GM23338 (cell line): Measurements from ENCODE around the gene SLC45A1. TPM values are rescaled to one million over a fixed set of nuclear protein-coding genes. Genes with fewer than 3 reads are reported as not detected.

Experiments used
- ATAC-seq: fragments of 200-7000 bp; cut with Tn5 transposase; 3 replicates; pipeline ENCODE4 v1.9.1; 2020
- DNase-seq: peaks from one replicate; pipeline ENCODE4 v3.0.0-alpha.2; 2015; ENCODE audit warnings: low spot score
- H2AFZ ChIP-seq: fragments of 200-600 bp; sonication (generic); 2 replicates; pipeline ENCODE4 v1.8.0; 2016; ENCODE audit warnings: antibody characterized with exemption, mild to moderate bottlenecking, moderate library complexity
- H3F3A ChIP-seq: fragments of 200-600 bp; sonication (generic); replicated peaks from 2 replicates; pipeline ENCODE4 v1.8.0; 2017; ENCODE audit warnings: antibody characterized with exemption, mixed run types, low read depth
- H3K27ac ChIP-seq: fragments of 200-600 bp; sonication (generic); 2 replicates; pipeline ENCODE4 v1.6.1; 2016; ENCODE audit warnings: low read depth
- H3K27me3 ChIP-seq: fragments of 200-600 bp; sonication (generic); 2 replicates; pipeline ENCODE4 v1.8.0; 2016; ENCODE audit warnings: mild to moderate bottlenecking, mixed run types, moderate library complexity; ENCODE audit not compliant: insufficient read depth
- H3K36me3 ChIP-seq: fragments of 200-600 bp; sonication (generic); 2 replicates; pipeline ENCODE4 v1.8.0; 2016; ENCODE audit warnings: mild to moderate bottlenecking; ENCODE audit not compliant: insufficient read depth
- H3K4me1 ChIP-seq: fragments of 200-600 bp; sonication (generic); 2 replicates; pipeline ENCODE4 v1.8.0; 2016; ENCODE audit warnings: mild to moderate bottlenecking, moderate library complexity; ENCODE audit not compliant: insufficient read depth
- H3K4me2 ChIP-seq: fragments of 200-600 bp; sonication (generic); 2 replicates; pipeline ENCODE4 v1.7.1; 2017; ENCODE audit warnings: mixed run types
- H3K4me3 ChIP-seq: fragments of 200-600 bp; sonication (generic); 2 replicates; pipeline ENCODE4 v1.6.1; 2016; ENCODE audit warnings: mixed run types
- H3K79me2 ChIP-seq: fragments of 200-600 bp; sonication (generic); replicated peaks from 2 replicates; pipeline ENCODE4 v1.8.0; 2017; ENCODE audit warnings: mild to moderate bottlenecking; ENCODE audit not compliant: insufficient read depth
- H3K9me2 ChIP-seq: fragments of 200-600 bp; sonication (generic); 2 replicates; pipeline ENCODE4 v1.8.0; 2017; ENCODE audit not compliant: insufficient read depth
- H4K20me1 ChIP-seq: fragments of 200-600 bp; sonication (generic); replicated peaks from 2 replicates; pipeline ENCODE4 v1.8.0; 2017; ENCODE audit warnings: mild to moderate bottlenecking; ENCODE audit not compliant: insufficient read depth
- H3K27ac Mint-ChIP-seq: 2 replicates; pipeline ENCODE4 v1.8.0; 2020; ENCODE audit warnings: inconsistent platforms, mild to moderate bottlenecking, moderate library complexity, mixed read lengths
- H3K27me3 Mint-ChIP-seq: 3 replicates; pipeline ENCODE4 v1.8.0; 2022; ENCODE audit warnings: low read depth, mild to moderate bottlenecking, moderate library complexity, mixed read lengths, inconsistent platforms; ENCODE audit not compliant: insufficient read depth, poor library complexity
- H3K36me3 Mint-ChIP-seq: 3 replicates; pipeline ENCODE4 v1.8.0; 2021; ENCODE audit warnings: low read depth, mild to moderate bottlenecking, inconsistent platforms, moderate library complexity, mixed read lengths
- H3K4me1 Mint-ChIP-seq: 3 replicates; pipeline ENCODE4 v1.8.0; 2020; ENCODE audit warnings: mild to moderate bottlenecking, inconsistent platforms, mixed read lengths
- H3K4me3 Mint-ChIP-seq: 3 replicates; pipeline ENCODE4 v1.8.0; 2021; ENCODE audit warnings: moderate library complexity, mild to moderate bottlenecking, inconsistent platforms, mixed read lengths
- H3K9me3 Mint-ChIP-seq: 3 replicates; pipeline ENCODE4 v1.8.0; 2020; ENCODE audit warnings: moderate library complexity, mild to moderate bottlenecking, inconsistent platforms, mixed read lengths
- CREB1 ChIP-seq: fragments of 250-450 bp; sonication (Bioruptor Pico); IDR thresholded peaks from 2 replicates; pipeline ENCODE4 v1.5.0; 2020; ENCODE audit warnings: low read depth, mild to moderate bottlenecking, moderate library complexity
- EZH2 ChIP-seq: fragments of 200-600 bp; sonication (generic); IDR thresholded peaks from one replicate; pipeline ENCODE4 v1.8.0; 2017; ENCODE audit warnings: antibody characterized with exemption, mild to moderate bottlenecking, low read depth; ENCODE audit not compliant: unreplicated experiment
- EZH2phosphoT487 ChIP-seq: fragments of 200-600 bp; sonication (generic); IDR thresholded peaks from one replicate; pipeline ENCODE4 v1.8.1; 2018; ENCODE audit warnings: antibody characterized with exemption; ENCODE audit not compliant: unreplicated experiment
- JUNB ChIP-seq: IDR thresholded peaks from one replicate; pipeline ENCODE4 v1.6.1; 2016; ENCODE audit warnings: antibody characterized with exemption; ENCODE audit not compliant: unreplicated experiment
- NANOG ChIP-seq: IDR thresholded peaks from 2 replicates; pipeline ENCODE4 v1.6.1; 2016; ENCODE audit warnings: antibody characterized with exemption, borderline replicate concordance
- POLR2AphosphoS5 ChIP-seq: IDR thresholded peaks from 2 replicates; pipeline ENCODE4 v1.6.1; 2016; ENCODE audit warnings: antibody characterized with exemption, low read depth
- STAT1 ChIP-seq: IDR thresholded peaks from one replicate; pipeline ENCODE4 v1.6.1; 2016; ENCODE audit warnings: antibody characterized with exemption; ENCODE audit not compliant: unreplicated experiment
- ZNF114 ChIP-seq: fragments of 250-450 bp; sonication (Bioruptor Pico); IDR thresholded peaks from 2 replicates; pipeline ENCODE4 v1.5.0; 2020; ENCODE audit warnings: mild to moderate bottlenecking, moderate library complexity
- ZNF331 ChIP-seq: fragments of 250-450 bp; sonication (Bioruptor Pico); IDR thresholded peaks from 2 replicates; pipeline ENCODE4 v1.5.0; 2020; ENCODE audit warnings: low read depth, mild to moderate bottlenecking, moderate library complexity
- polyA plus RNA-seq: library from polyadenylated mRNA; unstranded; fragments of >200 nt; fragmentation: Nextera tagmentation; extraction: Ambion mirVana; gene quantifications from 2 replicates; pipeline ENCODE4 v1.2.1, GENCODE V29; 2016
- total RNA-seq: library from RNA; depleted of rRNA; stranded (reverse); fragments of >200 nt; shearing (Covaris generic); gene quantifications from 2 replicates; pipeline ENCODE4 v1.2.3, GENCODE V29; 2014
- TF ChIP-seq, protein P1 (sequence below), 2 experiments: fragments of 200-600 bp in 1 of 2; sonication (generic) in 1 of 2; conservative IDR thresholded peaks; 2 replicates each; pipeline versions ENCODE4 v1.5.1 to v1.6.1; 2016 to 2017; ENCODE audit warnings: antibody characterized with exemption in 2 of 2, low read depth in 2 of 2, mild to moderate bottlenecking in 2 of 2, moderate library complexity in 1 of 2
- TF ChIP-seq, protein P2 (sequence below): fragments of 250-450 bp; sonication (Bioruptor Pico); IDR thresholded peaks from 2 replicates; pipeline ENCODE4 v1.5.0; 2020; ENCODE audit warnings: mild to moderate bottlenecking, moderate library complexity
- TF ChIP-seq, protein P3 (sequence below): IDR thresholded peaks from one replicate; pipeline ENCODE4 v1.6.1; 2018; ENCODE audit warnings: antibody characterized with exemption; ENCODE audit not compliant: unreplicated experiment
- TF ChIP-seq, protein P4 (sequence below): IDR thresholded peaks from 2 replicates; pipeline ENCODE4 v1.6.1; 2016; ENCODE audit warnings: antibody characterized with exemption

Gene SLC45A1
- total and polyA plus RNA-seq, 2 experiments from 2014 or later: 1.3 to 2.3 TPM

DNA sequence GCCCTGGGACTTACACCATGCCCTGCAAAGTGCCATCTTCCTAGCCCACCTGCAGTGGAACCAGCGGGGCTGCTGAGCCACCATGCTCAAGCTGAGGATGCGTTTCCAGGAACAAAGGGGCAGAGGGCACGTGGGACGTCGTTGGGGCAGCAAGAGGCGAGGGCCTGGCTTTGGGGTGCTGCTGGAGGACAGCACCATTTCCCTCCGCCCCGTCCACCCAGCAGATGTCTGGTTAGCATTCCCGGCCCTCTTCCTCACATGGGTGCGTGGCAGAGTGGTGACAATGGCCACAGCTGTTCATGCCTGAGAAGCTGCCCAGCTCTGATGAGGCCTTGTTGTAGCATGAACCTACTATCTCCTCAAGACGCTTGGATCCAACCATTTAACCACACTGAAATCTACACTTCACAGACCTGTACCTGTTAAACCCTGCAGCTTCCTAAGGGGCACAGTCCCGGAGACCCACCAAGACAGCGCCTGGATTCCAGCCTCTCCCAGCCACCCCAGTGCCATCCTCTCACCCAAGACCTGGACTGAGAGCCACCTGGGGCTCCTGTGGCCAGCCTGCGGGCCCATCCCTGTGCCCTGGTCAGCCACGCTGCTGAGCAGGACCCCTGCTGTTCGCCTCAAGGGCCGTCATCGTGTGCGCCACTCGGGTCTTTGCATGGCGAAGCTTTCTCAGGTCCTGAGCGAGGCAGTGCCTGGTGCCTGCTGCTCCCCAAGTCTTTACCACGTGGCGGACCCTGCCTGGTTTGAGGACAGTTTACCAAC, 33.2 kb downstream of the SLC45A1 start:
- TF ChIP-seq EZH2 (no peak), STAT1 (no peak), CREB1 (CRISPR knock-in tag) (no peak), POLR2AphosphoS5 (no peak; the same call in 1 of the 2 replicates), JUNB (no peak), ZNF331 (CRISPR knock-in tag) (no peak), NANOG (no peak), ZNF114 (no peak), EZH2phosphoT487 (no peak)
- TF ChIP-seq, protein P1, sequence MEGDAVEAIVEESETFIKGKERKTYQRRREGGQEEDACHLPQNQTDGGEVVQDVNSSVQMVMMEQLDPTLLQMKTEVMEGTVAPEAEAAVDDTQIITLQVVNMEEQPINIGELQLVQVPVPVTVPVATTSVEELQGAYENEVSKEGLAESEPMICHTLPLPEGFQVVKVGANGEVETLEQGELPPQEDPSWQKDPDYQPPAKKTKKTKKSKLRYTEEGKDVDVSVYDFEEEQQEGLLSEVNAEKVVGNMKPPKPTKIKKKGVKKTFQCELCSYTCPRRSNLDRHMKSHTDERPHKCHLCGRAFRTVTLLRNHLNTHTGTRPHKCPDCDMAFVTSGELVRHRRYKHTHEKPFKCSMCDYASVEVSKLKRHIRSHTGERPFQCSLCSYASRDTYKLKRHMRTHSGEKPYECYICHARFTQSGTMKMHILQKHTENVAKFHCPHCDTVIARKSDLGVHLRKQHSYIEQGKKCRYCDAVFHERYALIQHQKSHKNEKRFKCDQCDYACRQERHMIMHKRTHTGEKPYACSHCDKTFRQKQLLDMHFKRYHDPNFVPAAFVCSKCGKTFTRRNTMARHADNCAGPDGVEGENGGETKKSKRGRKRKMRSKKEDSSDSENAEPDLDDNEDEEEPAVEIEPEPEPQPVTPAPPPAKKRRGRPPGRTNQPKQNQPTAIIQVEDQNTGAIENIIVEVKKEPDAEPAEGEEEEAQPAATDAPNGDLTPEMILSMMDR (conservative IDR thresholded peaks at IDR 0.05; ENCODE audit: low read depth in 2 of 2): no peak
- TF ChIP-seq, protein P2, sequence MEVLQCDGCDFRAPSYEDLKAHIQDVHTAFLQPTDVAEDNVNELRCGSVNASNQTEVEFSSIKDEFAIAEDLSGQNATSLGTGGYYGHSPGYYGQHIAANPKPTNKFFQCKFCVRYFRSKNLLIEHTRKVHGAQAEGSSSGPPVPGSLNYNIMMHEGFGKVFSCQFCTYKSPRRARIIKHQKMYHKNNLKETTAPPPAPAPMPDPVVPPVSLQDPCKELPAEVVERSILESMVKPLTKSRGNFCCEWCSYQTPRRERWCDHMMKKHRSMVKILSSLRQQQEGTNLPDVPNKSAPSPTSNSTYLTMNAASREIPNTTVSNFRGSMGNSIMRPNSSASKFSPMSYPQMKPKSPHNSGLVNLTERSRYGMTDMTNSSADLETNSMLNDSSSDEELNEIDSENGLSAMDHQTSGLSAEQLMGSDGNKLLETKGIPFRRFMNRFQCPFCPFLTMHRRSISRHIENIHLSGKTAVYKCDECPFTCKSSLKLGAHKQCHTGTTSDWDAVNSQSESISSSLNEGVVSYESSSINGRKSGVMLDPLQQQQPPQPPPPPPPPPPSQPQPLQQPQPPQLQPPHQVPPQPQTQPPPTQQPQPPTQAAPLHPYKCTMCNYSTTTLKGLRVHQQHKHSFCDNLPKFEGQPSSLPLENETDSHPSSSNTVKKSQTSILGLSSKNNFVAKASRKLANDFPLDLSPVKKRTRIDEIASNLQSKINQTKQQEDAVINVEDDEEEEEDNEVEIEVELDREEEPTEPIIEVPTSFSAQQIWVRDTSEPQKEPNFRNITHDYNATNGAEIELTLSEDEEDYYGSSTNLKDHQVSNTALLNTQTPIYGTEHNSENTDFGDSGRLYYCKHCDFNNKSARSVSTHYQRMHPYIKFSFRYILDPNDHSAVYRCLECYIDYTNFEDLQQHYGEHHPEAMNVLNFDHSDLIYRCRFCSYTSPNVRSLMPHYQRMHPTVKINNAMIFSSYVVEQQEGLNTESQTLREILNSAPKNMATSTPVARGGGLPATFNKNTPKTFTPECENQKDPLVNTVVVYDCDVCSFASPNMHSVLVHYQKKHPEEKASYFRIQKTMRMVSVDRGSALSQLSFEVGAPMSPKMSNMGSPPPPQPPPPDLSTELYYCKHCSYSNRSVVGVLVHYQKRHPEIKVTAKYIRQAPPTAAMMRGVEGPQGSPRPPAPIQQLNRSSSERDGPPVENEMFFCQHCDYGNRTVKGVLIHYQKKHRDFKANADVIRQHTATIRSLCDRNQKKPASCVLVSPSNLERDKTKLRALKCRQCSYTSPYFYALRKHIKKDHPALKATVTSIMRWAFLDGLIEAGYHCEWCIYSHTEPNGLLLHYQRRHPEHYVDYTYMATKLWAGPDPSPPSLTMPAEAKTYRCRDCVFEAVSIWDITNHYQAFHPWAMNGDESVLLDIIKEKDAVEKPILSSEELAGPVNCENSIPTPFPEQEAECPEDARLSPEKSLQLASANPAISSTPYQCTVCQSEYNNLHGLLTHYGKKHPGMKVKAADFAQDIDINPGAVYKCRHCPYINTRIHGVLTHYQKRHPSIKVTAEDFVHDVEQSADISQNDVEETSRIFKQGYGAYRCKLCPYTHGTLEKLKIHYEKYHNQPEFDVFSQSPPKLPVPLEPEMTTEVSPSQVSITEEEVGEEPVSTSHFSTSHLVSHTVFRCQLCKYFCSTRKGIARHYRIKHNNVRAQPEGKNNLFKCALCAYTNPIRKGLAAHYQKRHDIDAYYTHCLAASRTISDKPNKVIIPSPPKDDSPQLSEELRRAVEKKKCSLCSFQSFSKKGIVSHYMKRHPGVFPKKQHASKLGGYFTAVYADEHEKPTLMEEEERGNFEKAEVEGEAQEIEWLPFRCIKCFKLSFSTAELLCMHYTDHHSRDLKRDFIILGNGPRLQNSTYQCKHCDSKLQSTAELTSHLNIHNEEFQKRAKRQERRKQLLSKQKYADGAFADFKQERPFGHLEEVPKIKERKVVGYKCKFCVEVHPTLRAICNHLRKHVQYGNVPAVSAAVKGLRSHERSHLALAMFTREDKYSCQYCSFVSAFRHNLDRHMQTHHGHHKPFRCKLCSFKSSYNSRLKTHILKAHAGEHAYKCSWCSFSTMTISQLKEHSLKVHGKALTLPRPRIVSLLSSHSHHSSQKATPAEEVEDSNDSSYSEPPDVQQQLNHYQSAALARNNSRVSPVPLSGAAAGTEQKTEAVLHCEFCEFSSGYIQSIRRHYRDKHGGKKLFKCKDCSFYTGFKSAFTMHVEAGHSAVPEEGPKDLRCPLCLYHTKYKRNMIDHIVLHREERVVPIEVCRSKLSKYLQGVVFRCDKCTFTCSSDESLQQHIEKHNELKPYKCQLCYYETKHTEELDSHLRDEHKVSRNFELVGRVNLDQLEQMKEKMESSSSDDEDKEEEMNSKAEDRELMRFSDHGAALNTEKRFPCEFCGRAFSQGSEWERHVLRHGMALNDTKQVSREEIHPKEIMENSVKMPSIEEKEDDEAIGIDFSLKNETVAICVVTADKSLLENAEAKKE (CRISPR knock-in tag): no peak
- TF ChIP-seq, protein P3, sequence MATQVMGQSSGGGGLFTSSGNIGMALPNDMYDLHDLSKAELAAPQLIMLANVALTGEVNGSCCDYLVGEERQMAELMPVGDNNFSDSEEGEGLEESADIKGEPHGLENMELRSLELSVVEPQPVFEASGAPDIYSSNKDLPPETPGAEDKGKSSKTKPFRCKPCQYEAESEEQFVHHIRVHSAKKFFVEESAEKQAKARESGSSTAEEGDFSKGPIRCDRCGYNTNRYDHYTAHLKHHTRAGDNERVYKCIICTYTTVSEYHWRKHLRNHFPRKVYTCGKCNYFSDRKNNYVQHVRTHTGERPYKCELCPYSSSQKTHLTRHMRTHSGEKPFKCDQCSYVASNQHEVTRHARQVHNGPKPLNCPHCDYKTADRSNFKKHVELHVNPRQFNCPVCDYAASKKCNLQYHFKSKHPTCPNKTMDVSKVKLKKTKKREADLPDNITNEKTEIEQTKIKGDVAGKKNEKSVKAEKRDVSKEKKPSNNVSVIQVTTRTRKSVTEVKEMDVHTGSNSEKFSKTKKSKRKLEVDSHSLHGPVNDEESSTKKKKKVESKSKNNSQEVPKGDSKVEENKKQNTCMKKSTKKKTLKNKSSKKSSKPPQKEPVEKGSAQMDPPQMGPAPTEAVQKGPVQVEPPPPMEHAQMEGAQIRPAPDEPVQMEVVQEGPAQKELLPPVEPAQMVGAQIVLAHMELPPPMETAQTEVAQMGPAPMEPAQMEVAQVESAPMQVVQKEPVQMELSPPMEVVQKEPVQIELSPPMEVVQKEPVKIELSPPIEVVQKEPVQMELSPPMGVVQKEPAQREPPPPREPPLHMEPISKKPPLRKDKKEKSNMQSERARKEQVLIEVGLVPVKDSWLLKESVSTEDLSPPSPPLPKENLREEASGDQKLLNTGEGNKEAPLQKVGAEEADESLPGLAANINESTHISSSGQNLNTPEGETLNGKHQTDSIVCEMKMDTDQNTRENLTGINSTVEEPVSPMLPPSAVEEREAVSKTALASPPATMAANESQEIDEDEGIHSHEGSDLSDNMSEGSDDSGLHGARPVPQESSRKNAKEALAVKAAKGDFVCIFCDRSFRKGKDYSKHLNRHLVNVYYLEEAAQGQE: no peak
- TF ChIP-seq, protein P4, sequence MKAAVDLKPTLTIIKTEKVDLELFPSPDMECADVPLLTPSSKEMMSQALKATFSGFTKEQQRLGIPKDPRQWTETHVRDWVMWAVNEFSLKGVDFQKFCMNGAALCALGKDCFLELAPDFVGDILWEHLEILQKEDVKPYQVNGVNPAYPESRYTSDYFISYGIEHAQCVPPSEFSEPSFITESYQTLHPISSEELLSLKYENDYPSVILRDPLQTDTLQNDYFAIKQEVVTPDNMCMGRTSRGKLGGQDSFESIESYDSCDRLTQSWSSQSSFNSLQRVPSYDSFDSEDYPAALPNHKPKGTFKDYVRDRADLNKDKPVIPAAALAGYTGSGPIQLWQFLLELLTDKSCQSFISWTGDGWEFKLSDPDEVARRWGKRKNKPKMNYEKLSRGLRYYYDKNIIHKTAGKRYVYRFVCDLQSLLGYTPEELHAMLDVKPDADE: no peak
- Histone ChIP-seq H3K9me2 (no peaks in the 10 kb centered on the region; the same call in 1 of the 2 replicates), H3F3A (peaks cover 21% of the 10 kb centered on the region; the same call in 1 of the 2 replicates), H3K27ac (no peak overlapping the region), H3K79me2 (no peaks in the 10 kb centered on the region), H3K4me3 (no peak overlapping the region), H2AFZ (no peak overlapping the region), H4K20me1 (peaks cover 8% of the 10 kb centered on the region; the same call in 1 of the 2 replicates), H3K27me3 (no peaks in the 10 kb centered on the region), H3K36me3 (0 out of 2 replicates have a peak, but pooled peaks cover 5% of the 10 kb centered on the region), H3K4me1 (peaks cover 10% of the 10 kb centered on the region; the same call in 1 of the 2 replicates), H3K4me2 (no peak overlapping the region)
- H3K9me3 Mint-ChIP-seq: peaks cover 2% of the 10 kb centered on the region; the same call in 2 of the 3 replicates
- peaks cover 32% of the 10 kb centered on the region for H3K4me1 Mint-ChIP-seq
- ATAC-seq (no peak; the same call in 2 of the 3 replicates), DNase-seq (no peak)
- H3K36me3 Mint-ChIP-seq: peaks cover 27% of the 10 kb centered on the region
- no peak overlapping the region for H3K27ac Mint-ChIP-seq
- H3K27me3 Mint-ChIP-seq: peaks cover 33% of the 10 kb centered on the region
- no peak overlapping the region for H3K4me3 Mint-ChIP-seq
